GM12878 (cell line): ENCODE data around the gene SMG6.

ENCODE experiments used
- EGR1 ChIP-seq, 2 experiments: IDR thresholded peaks; 1 replicate in 1 of 2; 2 replicates in 1 of 2; pipeline ENCODE4 v1.6.1; 2011 to 2012; ENCODE audit warnings: low read depth in 2 of 2, low read length in 2 of 2, borderline replicate concordance in 1 of 2, mild to moderate bottlenecking in 1 of 2, moderate library complexity in 1 of 2
- EZH2 ChIP-seq: IDR thresholded peaks from 2 replicates; pipeline ENCODE4 v1.6.1; 2012; ENCODE audit warnings: low read depth, mild to moderate bottlenecking, control low read depth, inconsistent platforms, low read length, borderline replicate concordance; ENCODE audit not compliant: control insufficient read depth
- NFYB ChIP-seq: IDR thresholded peaks from 2 replicates; pipeline ENCODE4 v1.6.1; 2011; ENCODE audit warnings: low read depth, mild to moderate bottlenecking, low read length, improper control_type of control experiment, moderate library complexity; ENCODE audit not compliant: insufficient read depth
- PML ChIP-seq: IDR thresholded peaks from 2 replicates; pipeline ENCODE4 v1.6.1; 2012; ENCODE audit warnings: low read length, inconsistent platforms
- RFX5 ChIP-seq: IDR thresholded peaks from 2 replicates; pipeline ENCODE4 v1.6.1; 2011; ENCODE audit warnings: low read depth, low read length, improper control_type of control experiment
- TAF1 ChIP-seq: IDR thresholded peaks from 2 replicates; pipeline ENCODE4 v1.6.1; 2011; ENCODE audit warnings: mild to moderate bottlenecking, low read depth, low read length, borderline replicate concordance
- ZNF217 ChIP-seq: fragments of 450-650 bp; IDR thresholded peaks from 2 replicates; pipeline ENCODE4 v1.6.1; 2017; ENCODE audit warnings: antibody characterized with exemption, mild to moderate bottlenecking
- TF ChIP-seq, protein P1 (sequence below), 3 experiments: IDR thresholded peaks in 2 of 3; conservative IDR thresholded peaks in 1 of 3; 2 replicates each; pipeline ENCODE4 v1.5.1; 2011; ENCODE audit warnings: low read depth in 3 of 3, low read length in 3 of 3, mild to moderate bottlenecking in 3 of 3, control low read depth in 2 of 3, moderate library complexity in 2 of 3, inconsistent platforms in 1 of 3, mixed read lengths in 1 of 3; ENCODE audit not compliant: control insufficient read depth in 2 of 3, insufficient read depth in 1 of 3; ENCODE audit errors: extremely low read depth in 1 of 3
- TF ChIP-seq, protein P2 (sequence below): fragments of 150-350 bp; IDR thresholded peaks from 2 replicates; pipeline ENCODE4 v1.6.1; 2014; ENCODE audit warnings: mild to moderate bottlenecking, low read depth, low read length
- TF ChIP-seq, protein P3 (sequence below): IDR thresholded peaks from 2 replicates; pipeline ENCODE4 v1.6.1; 2012; ENCODE audit warnings: low read length, inconsistent platforms

DNA sequence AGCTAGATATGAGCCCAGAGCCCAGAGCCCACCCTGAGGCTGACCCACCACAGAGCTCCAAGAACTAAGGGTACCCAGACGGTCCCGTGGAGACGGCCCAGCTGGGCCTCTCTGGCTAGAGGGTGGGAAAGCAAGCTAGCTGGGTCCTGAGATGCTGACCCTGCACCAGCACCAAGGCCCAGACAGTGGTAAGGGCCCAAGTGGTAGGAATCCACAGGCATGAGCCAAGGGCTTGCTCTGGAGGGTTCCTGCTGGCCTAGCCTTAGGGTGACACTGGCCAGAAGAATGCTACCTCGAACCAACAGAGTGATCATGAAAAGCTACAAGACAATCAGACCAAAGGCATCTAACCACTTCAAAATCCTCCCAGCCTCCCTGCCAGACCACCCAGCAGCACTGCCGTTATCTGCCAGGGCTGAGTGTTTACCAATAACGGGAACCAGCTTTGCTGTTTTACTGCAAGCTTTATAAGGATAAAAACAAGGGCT lies 235.5 kb downstream of the SMG6 start:
- no peak for TF ChIP-seq RFX5
- TF ChIP-seq TAF1, result no peak
- TF ChIP-seq, protein P1, sequence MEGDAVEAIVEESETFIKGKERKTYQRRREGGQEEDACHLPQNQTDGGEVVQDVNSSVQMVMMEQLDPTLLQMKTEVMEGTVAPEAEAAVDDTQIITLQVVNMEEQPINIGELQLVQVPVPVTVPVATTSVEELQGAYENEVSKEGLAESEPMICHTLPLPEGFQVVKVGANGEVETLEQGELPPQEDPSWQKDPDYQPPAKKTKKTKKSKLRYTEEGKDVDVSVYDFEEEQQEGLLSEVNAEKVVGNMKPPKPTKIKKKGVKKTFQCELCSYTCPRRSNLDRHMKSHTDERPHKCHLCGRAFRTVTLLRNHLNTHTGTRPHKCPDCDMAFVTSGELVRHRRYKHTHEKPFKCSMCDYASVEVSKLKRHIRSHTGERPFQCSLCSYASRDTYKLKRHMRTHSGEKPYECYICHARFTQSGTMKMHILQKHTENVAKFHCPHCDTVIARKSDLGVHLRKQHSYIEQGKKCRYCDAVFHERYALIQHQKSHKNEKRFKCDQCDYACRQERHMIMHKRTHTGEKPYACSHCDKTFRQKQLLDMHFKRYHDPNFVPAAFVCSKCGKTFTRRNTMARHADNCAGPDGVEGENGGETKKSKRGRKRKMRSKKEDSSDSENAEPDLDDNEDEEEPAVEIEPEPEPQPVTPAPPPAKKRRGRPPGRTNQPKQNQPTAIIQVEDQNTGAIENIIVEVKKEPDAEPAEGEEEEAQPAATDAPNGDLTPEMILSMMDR (IDR thresholded peaks at IDR 0.05 in 2 of 3, conservative IDR thresholded peaks at IDR 0.05 in 1 of 3; ENCODE audit: control insufficient read depth in 2 of 3, extremely low read depth in 1 of 3, insufficient read depth in 1 of 3, low read depth in 3 of 3, low read length in 3 of 3), result no peak
- TF ChIP-seq ZNF217, result no peak
- no peak for TF ChIP-seq EZH2
- TF ChIP-seq, protein P2, sequence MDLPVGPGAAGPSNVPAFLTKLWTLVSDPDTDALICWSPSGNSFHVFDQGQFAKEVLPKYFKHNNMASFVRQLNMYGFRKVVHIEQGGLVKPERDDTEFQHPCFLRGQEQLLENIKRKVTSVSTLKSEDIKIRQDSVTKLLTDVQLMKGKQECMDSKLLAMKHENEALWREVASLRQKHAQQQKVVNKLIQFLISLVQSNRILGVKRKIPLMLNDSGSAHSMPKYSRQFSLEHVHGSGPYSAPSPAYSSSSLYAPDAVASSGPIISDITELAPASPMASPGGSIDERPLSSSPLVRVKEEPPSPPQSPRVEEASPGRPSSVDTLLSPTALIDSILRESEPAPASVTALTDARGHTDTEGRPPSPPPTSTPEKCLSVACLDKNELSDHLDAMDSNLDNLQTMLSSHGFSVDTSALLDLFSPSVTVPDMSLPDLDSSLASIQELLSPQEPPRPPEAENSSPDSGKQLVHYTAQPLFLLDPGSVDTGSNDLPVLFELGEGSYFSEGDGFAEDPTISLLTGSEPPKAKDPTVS, result no peak
- no peak for TF ChIP-seq EGR1 (IDR thresholded peaks at IDR 0.05; ENCODE audit: borderline replicate concordance in 1 of 2, low read depth in 2 of 2, low read length in 2 of 2)
- TF ChIP-seq, protein P3, sequence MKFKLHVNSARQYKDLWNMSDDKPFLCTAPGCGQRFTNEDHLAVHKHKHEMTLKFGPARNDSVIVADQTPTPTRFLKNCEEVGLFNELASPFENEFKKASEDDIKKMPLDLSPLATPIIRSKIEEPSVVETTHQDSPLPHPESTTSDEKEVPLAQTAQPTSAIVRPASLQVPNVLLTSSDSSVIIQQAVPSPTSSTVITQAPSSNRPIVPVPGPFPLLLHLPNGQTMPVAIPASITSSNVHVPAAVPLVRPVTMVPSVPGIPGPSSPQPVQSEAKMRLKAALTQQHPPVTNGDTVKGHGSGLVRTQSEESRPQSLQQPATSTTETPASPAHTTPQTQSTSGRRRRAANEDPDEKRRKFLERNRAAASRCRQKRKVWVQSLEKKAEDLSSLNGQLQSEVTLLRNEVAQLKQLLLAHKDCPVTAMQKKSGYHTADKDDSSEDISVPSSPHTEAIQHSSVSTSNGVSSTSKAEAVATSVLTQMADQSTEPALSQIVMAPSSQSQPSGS, result no peak
- TF ChIP-seq PML, result no peak
- no peak for TF ChIP-seq NFYB
